ENCODE data around the gene OSBPL5.
"Not testable (repeated sequence)": the region's sequence is repeated elsewhere in the genome, so short reads cannot be mapped to it uniquely, and the experiment has no call there.

OSBPL5 gene

GRCh38 chr11:3080104-3080503 lies 85.0 kb downstream of the OSBPL5 start:
- DNase-seq = no peak

GRCh38 chr11:3077846-3078440 lies 87.2 kb downstream of the OSBPL5 start:
- DNase-seq = no peak

DNA sequence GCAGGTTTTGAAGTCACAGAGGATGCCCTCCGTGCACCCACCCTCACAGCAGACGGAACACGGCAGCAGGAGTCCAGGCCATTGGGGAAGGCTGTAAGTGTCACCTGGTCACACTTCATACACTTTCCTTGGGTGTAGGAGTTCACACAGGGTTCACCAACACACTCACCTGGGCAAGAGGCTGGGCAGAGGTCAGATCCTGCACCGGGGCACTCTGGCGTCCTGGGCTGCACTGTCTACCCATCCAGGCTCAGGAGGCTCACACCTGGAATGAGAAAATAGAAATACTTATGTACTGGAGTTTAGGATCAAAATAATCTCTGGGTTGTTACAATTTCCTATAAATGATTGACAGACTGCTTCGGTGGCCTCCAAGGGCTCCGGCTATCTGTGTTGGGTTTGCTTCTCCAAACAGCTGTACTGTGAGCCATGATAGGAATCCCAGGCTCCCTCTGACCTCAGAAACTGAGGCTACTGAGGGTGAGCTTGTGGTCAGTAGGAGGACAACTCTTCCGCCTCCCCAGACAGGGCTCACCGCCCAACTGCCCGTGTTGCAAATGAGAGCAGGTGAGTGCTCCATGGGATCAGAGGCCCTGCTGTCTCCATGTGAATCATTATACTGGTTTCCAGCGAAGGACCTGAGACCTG lies 87.8 kb downstream of the OSBPL5 start:
- DNase-seq = no peak

DNA sequence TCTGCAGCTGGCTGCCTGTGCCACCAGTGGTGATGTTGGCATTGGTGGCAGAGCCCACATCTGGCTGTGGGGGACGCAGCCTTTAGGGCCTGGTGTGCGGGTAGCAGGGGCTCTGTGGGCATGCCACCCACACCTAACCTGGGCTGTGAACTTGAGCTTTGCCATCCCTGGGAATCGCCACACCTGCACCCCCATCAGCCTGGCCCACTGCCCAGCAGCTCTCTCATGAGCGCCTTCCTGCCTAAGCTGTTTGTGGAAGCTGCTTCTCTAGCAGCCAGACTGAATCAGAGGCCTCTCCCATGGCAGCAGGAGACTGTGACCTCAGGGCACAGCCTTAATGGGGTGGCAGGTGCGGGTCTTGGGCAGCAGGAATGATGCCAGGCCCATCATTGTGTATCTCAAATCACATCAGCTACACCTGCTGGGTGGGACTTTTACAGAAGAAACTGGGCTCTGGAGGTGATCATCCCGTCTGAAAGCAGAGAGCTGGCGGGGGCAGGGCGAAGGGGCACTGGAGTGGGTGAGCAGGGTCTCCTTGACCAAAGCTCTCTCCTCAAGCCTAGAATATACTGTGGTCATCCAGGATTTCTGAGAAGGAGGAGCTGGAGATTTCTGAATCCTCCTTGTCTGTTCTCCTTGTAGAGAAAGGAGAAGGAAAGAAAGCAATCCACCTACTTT lies 90.1 kb downstream of the OSBPL5 start:
- DNase-seq = no peak

- DNase-seq = no peak
These were observed 92.1 kb downstream of the OSBPL5 start for GRCh38 chr11:3073029-3073435.

- DNase-seq = no peak
These were observed 95.7 kb downstream of the OSBPL5 start for GRCh38 chr11:3069425-3069824.

- DNase-seq = not testable (repeated sequence)
These were observed 98.8 kb downstream of the OSBPL5 start for GRCh38 chr11:3066308-3066707.

GRCh38 chr11:3064709-3065108 lies 100.4 kb downstream of the OSBPL5 start:
- not testable (repeated sequence) for DNase-seq

DNA sequence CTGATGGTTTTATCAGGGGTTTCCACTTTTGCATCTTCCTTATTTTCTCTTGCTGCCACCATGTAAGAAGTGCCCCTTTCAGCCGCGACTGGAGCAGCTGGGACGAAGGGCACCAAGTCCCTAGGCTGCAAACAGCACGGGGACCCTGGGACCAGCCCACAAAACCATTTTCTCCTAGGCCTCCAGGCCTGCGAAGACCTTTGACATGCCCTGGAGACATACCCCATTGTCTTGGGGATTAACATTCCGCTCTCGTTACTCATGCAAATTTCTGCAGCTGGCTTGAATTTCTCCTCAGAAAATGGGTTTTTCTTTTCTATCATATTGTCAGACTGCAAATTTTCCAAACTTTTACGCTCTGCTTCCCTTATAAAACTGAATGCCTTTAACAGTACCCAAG lies 101.2 kb downstream of the OSBPL5 start:
- not testable (repeated sequence) for DNase-seq

DNA sequence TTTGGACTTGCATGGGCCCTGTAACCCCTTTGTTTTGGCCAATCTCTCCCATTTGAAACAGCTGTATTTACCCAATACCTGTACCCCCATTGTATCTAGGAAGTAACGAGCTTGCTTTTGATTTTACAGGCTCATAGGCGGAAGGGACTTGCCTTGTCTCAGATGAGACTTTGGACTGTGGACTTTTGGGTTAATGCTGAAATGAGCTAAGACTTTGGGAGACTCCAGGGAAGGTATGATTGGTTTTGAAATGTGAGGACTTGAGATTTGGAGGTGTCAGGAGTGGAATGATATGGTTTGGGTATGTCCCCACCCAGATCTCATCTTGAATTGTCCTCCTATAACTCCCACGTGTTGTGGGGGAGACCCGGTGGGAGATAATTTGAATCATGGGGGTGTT lies 101.7 kb downstream of the OSBPL5 start:
- not testable (repeated sequence) for DNase-seq

- DNase-seq = no peak
These were observed 104.6 kb downstream of the OSBPL5 start for GRCh38 chr11:3060436-3061025.

DNA sequence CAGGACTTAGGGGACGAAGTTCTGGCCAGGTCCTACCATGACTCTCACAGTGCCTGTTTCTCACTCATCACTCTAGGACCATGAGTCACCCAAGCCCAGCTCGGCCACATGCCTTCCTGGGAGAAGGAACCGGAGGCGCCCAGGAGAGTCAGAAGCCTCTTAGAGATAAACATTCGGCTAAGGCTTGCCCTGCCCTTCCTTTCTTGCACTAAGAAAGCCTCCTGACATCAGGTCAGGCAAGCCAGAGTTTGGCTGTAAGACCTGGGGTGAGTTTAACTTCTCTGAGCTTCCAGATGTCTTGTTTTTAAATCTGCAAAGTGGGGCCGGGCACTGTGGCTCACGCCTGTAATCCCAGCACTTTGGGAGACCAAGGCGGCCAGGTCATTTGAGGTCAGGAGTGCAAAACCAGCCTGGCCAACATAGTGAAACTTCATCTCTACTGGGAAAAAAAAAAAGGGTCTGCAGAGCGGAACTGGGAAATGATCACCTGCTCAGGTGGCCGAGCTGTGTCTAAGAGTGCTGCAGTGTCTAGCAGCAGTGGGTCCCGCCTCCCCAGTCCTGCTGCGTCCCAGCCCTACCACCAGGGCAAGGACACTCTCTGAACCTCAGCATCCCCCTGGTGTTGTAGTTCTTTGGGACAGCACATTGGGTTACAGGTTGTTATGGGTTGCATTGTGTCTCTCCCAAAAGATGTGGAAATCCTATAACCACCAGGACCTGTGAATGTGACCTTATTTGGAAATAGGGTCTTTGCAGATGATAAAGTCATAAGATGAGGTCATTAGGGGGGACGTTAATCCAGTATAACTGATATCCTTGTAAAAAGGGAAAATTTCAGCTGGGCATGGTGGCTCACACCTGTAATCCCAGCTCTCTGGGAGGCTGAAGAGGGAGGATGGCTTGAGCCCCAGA lies 106.1 kb downstream of the OSBPL5 start:
- DNase-seq = no peak

DNA sequence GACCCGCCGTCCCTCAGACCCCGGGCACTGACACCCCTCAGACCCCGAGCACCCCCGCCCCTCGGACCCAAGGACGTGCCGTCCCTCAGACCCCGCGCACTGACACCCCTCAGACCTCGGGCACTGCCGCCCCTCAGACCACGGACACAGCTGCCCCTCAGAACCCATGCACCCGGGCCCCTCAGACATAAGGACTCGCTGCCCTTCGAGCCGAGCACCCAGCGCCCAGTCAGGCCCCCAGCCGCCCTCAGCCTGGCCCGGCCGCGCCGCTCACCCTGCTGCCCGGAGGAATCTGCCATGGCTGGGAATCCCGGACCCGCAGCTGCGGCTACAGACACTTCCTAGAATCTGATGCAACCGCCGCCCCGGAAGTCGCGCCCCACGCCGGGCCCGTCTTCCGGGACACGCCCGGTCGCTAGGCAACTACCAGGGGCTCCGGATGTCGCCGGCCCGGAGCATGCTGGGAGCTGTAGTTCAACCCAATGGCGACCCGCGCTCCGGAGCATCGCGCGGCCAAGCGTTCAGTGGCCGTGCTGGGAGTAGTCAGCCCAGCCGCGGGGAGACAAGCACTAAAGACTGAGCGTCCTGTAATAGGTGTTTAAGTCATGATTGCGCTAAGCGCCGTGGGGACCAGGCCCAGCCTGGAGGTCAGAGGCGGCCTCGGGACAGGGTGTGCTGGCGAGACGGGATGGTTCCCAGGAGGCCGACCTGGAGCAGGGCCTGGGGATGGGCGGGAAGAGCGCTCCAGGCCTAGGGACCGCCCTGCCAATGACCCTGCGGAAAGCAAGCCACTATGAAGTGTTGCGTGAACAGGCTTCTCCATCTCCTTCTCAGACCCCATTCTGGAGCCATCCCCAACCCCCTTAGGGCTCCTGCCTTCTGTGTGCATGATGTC lies 107.8 kb downstream of the OSBPL5 start, which contains the start of gene CARS1:
TSS of gene CARS1 (minus strand) at position 355 of the 895 bp plus-strand sequence. CDS start at position 299, 56 bp downstream.
- peak; percentile 94 for DNase-seq

DNA sequence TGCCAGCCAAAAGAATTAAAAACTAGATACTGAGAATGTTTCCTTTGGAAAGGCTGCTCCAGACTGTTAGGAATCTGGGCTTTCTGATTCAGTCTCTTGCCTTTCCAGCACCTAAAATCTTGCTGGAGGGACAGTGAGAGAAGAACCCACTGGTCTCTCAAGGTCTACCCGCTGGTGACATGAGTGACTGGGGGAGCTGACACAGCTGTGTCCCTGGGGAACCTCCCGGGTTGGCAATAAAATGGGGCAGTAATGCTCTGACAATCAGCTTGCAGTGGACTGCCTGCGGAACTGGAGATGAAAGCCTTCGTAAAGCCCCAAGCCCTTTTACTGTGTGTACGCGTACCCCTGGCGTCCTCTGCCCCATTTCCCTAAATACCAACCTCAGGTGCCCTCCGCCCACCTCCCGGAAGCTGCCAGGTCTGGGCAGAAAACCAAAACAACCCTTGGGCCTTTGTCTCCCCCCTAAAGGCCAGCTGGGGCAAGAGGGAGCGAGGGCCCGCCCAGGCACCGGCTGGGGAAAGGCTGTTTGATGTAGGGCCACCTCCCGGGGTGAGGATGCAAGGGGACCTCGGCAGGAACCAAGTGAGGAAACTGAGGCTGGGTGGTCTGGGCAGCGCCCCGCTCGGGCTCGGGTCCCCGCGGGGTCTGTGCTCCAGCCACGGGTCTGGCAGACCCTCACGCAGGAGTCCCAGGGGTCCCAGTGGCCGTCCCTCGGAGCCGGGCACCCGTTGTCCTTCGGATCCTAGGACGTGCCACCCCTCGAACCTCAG lies 108.6 kb downstream of the OSBPL5 start:
- peak; percentile 42 for DNase-seq

DNA sequence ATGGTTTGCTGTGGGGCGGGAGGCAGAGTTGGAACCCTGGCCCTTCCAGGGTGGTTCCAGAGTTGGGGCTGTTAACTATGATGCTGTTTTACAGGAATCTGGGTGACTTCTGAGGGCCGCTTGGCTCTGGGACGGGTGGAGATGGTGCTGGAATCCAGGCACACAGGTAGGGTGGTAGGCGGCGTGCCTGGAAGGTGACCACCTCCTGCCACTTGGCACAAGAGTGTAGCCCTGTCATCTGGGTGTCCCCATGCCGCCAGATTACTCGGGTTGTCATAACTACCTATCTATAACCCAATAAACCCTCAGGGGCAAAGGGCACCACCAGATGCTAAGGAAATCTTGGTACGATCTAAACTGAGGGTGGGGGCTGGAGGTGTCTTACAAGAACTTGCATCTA lies 109.2 kb downstream of the OSBPL5 start:
- no peak for DNase-seq

GRCh38 chr11:3052567-3052966 lies 112.5 kb downstream of the OSBPL5 start:
- no peak for DNase-seq

DNA sequence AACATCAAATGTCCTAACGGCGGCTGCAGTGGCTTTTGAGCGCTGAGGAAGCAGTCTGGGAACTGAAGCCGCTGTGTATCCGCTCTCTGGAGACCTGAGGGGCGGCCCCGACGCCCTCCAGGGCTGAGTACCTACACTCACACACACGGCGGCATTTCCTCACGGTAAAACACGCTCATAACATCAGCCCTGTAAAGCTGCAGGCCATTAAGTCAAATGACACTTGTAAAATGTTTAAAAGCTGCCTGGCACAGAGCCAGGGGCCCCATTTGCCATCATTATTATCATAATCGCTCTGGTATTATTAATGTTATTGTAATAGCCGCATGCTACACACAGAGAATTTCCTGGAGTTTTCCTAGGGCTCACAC lies 113.0 kb downstream of the OSBPL5 start:
- DNase-seq = no peak

GRCh38 chr11:3051196-3052108 lies 113.7 kb downstream of the OSBPL5 start:
- no peak for DNase-seq

GRCh38 chr11:3050386-3051195 lies 114.5 kb downstream of the OSBPL5 start:
- no peak for DNase-seq

Data from activated CD4-positive, CD25-positive, alpha-beta regulatory T cell treated with anti-CD3 and anti-CD28 coated beads, Interleukin-2, amount 50 U/mL, for 72 hours (primary cell).